Endothelial cell of umbilical vein (primary cell): ENCODE measurements around the gene OR2A1.
"Not testable (repeated sequence)": the region's sequence is repeated elsewhere in the genome, so short reads cannot be mapped to it uniquely, and the experiment has no call there.

ENCODE experiments used
- CTCF ChIP-seq, 2 donors: IDR thresholded peaks; 1 replicate in 1 of 2; 2 replicates in 1 of 2; pipeline ENCODE4 v1.5.1; 2011; ENCODE audit warnings: low read length in 2 of 2, mild to moderate bottlenecking in 2 of 2, moderate library complexity in 2 of 2, control low read depth in 1 of 2, inconsistent platforms in 1 of 2, low read depth in 1 of 2; ENCODE audit not compliant: insufficient read depth in 1 of 2; ENCODE audit errors: extremely low read depth in 1 of 2
- EZH2 ChIP-seq: IDR thresholded peaks from 2 replicates; pipeline ENCODE4 v1.6.1; 2012; ENCODE audit warnings: borderline replicate concordance, low read depth, mild to moderate bottlenecking, moderate library complexity, low read length, inconsistent platforms; ENCODE audit not compliant: severe bottlenecking
- FOS ChIP-seq: IDR thresholded peaks from 2 replicates; pipeline ENCODE4 v1.6.1; 2011; ENCODE audit warnings: mild to moderate bottlenecking, low read length, moderate library complexity, borderline replicate concordance; ENCODE audit not compliant: insufficient read depth
- GATA2 ChIP-seq: IDR thresholded peaks from 2 replicates; pipeline ENCODE4 v1.7.0; 2011; ENCODE audit warnings: low read depth, mild to moderate bottlenecking, moderate library complexity, mixed read lengths, low read length; ENCODE audit not compliant: insufficient read length, insufficient read depth
- POLR2A ChIP-seq: IDR thresholded peaks from 2 replicates; pipeline ENCODE4 v1.6.1; 2012; ENCODE audit warnings: low read depth, mild to moderate bottlenecking, control low read depth, low read length
- POLR2AphosphoS5 ChIP-seq: IDR thresholded peaks from 2 replicates; pipeline ENCODE4 v1.6.1; 2012; ENCODE audit warnings: low read depth, mild to moderate bottlenecking, control low read depth, low read length, moderate library complexity; ENCODE audit not compliant: insufficient read depth

GRCh38 chr7:144281981-144282380 lies 30.2 kb upstream of the OR2A1 start:
- TF ChIP-seq CTCF (IDR thresholded peaks at IDR 0.05; ENCODE audit: extremely low read depth in 1 of 2, insufficient read depth in 1 of 2, low read depth in 1 of 2, low read length in 2 of 2); POLR2AphosphoS5; FOS; EZH2; GATA2; POLR2A: not testable (repeated sequence)
